Esophagus (tissue), 2 donors: ENCODE results near the gene LIN52. TPM values are rescaled to one million over a fixed set of nuclear protein-coding genes. Genes with fewer than 3 reads are reported as not detected.
"Not testable (repeated sequence)": the region's sequence is repeated elsewhere in the genome, so short reads cannot be mapped to it uniquely, and the experiment has no call there.

Experiments
- H3K27ac ChIP-seq, 2 donors: one replicate each; pipeline ENCODE4 v1.5.1; 2013; ENCODE audit warnings: low read depth in 2 of 2, mild to moderate bottlenecking in 2 of 2, inconsistent platforms in 1 of 2, low read length in 1 of 2, moderate library complexity in 1 of 2
- H3K27me3 ChIP-seq, 2 donors: one replicate each; pipeline ENCODE4 v1.6.1; 2013; ENCODE audit warnings: low read length in 2 of 2, control low read depth in 1 of 2, mild to moderate bottlenecking in 1 of 2; ENCODE audit not compliant: insufficient read depth in 2 of 2, control insufficient read depth in 1 of 2
- H3K36me3 ChIP-seq, 2 donors: one replicate each; pipeline ENCODE4 v1.6.1; 2013; ENCODE audit warnings: low read length in 1 of 2; ENCODE audit not compliant: control insufficient read depth in 2 of 2, insufficient read depth in 2 of 2
- H3K4me1 ChIP-seq, 2 donors: one replicate each; pipeline ENCODE4 v1.6.1; 2013; ENCODE audit warnings: low read length in 1 of 2; ENCODE audit not compliant: control insufficient read depth in 2 of 2, insufficient read depth in 2 of 2
- H3K4me3 ChIP-seq, 2 donors: one replicate each; pipeline ENCODE4 v1.5.1; 2013; ENCODE audit warnings: low read length in 2 of 2, mild to moderate bottlenecking in 2 of 2, low read depth in 1 of 2, moderate library complexity in 1 of 2
- H3K9me3 ChIP-seq, 2 donors: one replicate each; pipeline ENCODE4 v1.6.1; 2013; ENCODE audit warnings: mild to moderate bottlenecking in 2 of 2, low read depth in 1 of 2, low read length in 1 of 2, moderate library complexity in 1 of 2; ENCODE audit not compliant: control insufficient read depth in 2 of 2, insufficient read depth in 1 of 2
- WGBS, 2 donors: extraction: QIAGEN DNeasy Blood & Tissue Kit; methylation state at CpG; one replicate each; pipeline ENCODE4 v1.1.7; 2013; 5-methylcytosine and 5-hydroxymethylcytosine counted together
- polyA plus RNA-seq, 2 donors: library from polyadenylated mRNA; stranded (reverse); fragments of 200-250 nt; gene quantifications; one replicate each; pipeline ENCODE4 v1.2.3, GENCODE V29; 2013
- donor health status: healthy with polysubstance abuse.
- donor health status: Bipolar disorder and iron deficiency.

The LIN52 gene
- polyA plus RNA-seq, 2 donors = 2.8 to 3.0 TPM

GRCh38 chr14:74089251-74090020, 4.7 kb downstream of the LIN52 start:
- Histone ChIP-seq H3K9me3 (no peaks in the 10 kb centered on the region), H3K36me3 (peaks cover 2% of the 10 kb centered on the region in 2 donors), H3K4me1 (no peaks in the 10 kb centered on the region), H3K27ac (no peak overlapping the region), H3K4me3 (no peak overlapping the region), H3K27me3 (no peaks in the 10 kb centered on the region)
- 91 to 93% methylated on average over 8 of the region's 8 CpGs for WGBS, 2 donors

DNA sequence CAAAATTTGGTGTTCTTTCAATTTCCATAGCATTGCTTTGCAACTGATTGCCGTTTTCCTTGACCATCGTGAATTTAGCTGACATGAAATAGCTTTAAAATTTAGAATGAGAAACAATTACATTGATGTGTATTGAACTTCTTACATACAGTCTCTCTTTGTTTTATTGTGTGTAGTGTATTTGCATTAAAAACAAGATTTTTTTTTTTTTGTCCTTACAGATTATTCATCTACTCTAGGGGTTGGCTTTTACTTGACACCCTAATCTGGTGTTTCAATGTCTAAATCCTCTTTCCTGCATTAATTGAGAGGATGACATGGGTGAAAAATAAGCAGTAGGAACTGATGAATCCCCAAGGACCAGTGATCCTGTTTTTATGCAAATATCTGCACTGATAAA, 20.6 kb downstream of the LIN52 start:
- Histone ChIP-seq H3K4me1 (no peaks in the 10 kb centered on the region), H3K4me3 (no peak overlapping the region), H3K27ac (no peak overlapping the region), H3K27me3 (no peaks in the 10 kb centered on the region), H3K9me3 (no peaks in the 10 kb centered on the region), H3K36me3 (peaks cover 0 to 2% of the 10 kb centered on the region in 2 donors)
- WGBS, 2 donors = 92 to 93% methylated on average over 2 of the region's 2 CpGs

GRCh38 chr14:74109369-74109768, 24.6 kb downstream of the LIN52 start:
- no peaks in the 10 kb centered on the region for H3K9me3 ChIP-seq
- no peaks in the 10 kb centered on the region for H3K4me1 ChIP-seq
- 75 to 86% methylated on average over 1 of the region's 1 CpG for WGBS, 2 donors
- no peak overlapping the region for H3K4me3 ChIP-seq
- H3K27ac ChIP-seq = no peak overlapping the region
- no peaks in the 10 kb centered on the region for H3K27me3 ChIP-seq
- H3K36me3 ChIP-seq = peaks cover 0 to 2% of the 10 kb centered on the region in 2 donors

DNA sequence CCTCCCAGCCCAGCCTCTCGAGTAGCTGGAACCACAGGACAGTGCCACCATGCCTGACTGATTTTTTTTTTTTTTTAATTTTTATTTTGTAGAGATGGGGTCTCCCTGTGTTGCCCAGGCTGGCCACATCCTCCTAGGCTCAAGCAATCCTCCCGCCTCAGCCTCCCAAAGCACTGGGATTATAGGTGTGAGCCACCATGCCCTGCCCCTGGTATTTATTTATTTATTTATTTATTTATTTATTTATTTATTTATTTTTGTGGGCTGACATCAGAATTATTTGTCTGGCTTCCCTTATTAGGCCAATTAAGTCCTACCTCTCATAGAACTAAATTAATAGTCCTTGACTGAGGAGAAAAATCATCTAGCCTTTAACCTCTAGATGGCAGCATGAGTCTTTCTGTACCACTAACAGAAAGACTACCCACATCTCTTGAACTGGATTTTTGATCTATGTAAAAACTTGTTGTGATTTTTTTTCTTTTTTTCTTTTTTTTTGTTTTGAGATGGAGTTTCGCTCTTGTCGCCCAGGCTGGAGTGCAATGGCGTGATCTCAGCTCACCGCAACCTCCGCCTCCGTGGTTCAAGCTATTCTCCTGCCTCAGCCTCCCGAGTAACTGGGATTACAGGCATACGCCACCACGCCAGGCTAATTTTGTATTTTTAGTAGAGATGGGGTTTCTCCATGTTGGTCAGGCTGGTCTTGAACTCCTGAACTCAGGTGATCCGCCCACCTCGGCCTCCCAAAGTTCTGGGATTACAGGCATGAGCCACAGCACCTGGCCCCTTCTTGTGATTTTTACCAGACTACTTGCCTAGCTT, 26.9 kb downstream of the LIN52 start:
- 90 to 94% methylated on average over 13 of the region's 13 CpGs for WGBS, 2 donors
- not testable (repeated sequence) for H3K27me3 ChIP-seq, H3K4me1 ChIP-seq, H3K36me3 ChIP-seq, H3K9me3 ChIP-seq, H3K4me3 ChIP-seq, H3K27ac ChIP-seq

- not testable (repeated sequence) for H3K27ac ChIP-seq, H3K27me3 ChIP-seq, H3K4me3 ChIP-seq, H3K4me1 ChIP-seq, H3K36me3 ChIP-seq, H3K9me3 ChIP-seq
- WGBS, 2 donors = 72 to 89% methylated on average over 4 of the region's 5 CpGs
These were observed 40.7 kb downstream of the LIN52 start for GRCh38 chr14:74125487-74125886.

DNA sequence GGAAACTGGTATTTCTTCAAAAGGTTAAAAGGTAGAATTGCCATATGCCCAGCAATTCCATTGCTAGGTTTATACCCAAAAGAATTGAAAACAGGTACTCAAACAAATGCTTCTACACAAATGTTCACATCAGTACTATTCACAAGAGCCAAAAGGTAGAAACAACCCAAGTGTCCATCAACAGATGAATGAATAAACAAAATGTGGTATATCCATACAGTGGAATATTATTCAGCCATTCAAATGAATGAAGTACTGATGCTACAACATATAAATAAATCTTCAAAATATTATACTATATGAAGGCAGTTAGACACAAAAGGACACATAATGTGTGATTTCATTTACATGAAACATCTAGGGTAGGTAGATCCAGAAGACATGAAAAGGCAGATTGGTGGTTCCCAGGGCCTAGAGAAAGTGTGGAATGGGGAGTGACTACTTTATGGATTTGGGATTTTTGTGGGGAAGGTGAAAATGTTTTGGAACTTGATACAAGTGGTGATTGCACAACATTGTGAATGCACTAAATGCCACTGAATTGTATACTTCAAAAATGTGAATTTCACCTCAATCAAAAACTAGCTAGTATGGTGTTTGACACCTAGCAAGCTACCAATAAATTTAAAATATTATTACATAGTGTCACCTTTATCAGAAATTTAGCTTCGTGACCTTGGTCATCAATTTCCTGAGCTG, 41.7 kb downstream of the LIN52 start:
- 95 to 97% methylated on average over 1 of the region's 1 CpG for WGBS, 2 donors
- Histone ChIP-seq H3K27ac (no peak overlapping the region), H3K4me1 (no peaks in the 10 kb centered on the region), H3K4me3 (no peak overlapping the region), H3K9me3 (no peaks in the 10 kb centered on the region), H3K27me3 (no peaks in the 10 kb centered on the region), H3K36me3 (no peaks in the 10 kb centered on the region)

DNA sequence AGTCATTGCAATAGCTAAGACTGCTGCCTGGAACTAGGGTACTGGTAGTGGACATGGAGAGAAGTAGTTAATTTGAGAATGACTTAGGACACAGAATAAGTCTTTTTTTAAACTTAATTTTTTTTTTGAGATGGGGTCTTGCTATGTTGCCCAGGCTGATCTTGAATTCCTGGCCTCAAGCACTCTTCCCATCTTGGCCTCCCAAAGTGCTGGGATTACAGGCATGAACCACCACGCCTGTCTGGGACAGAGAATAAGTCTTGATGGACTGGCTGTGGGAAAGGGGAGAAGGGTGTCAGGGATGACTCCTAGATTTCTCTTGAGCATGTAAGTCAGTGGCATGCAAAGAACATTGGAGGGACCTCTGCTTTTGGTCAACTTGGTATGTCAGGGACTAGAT, 42.9 kb downstream of the LIN52 start:
- Histone ChIP-seq H3K27me3 (no peaks in the 10 kb centered on the region), H3K4me3 (no peak overlapping the region), H3K36me3 (no peaks in the 10 kb centered on the region), H3K4me1 (no peaks in the 10 kb centered on the region), H3K27ac (no peak overlapping the region), H3K9me3 (no peaks in the 10 kb centered on the region)
- 94 to 95% methylated on average over 1 of the region's 1 CpG for WGBS, 2 donors

GRCh38 chr14:74133833-74134481, 49.2 kb downstream of the LIN52 start:
- Histone ChIP-seq H3K4me1 (no peaks in the 10 kb centered on the region), H3K27ac (no peak overlapping the region), H3K27me3 (no peaks in the 10 kb centered on the region), H3K36me3 (no peaks in the 10 kb centered on the region), H3K4me3 (no peak overlapping the region), H3K9me3 (no peaks in the 10 kb centered on the region)
- 65 to 80% methylated on average over 3 of the region's 3 CpGs for whole genome bisulfite sequencing, 2 donors

DNA sequence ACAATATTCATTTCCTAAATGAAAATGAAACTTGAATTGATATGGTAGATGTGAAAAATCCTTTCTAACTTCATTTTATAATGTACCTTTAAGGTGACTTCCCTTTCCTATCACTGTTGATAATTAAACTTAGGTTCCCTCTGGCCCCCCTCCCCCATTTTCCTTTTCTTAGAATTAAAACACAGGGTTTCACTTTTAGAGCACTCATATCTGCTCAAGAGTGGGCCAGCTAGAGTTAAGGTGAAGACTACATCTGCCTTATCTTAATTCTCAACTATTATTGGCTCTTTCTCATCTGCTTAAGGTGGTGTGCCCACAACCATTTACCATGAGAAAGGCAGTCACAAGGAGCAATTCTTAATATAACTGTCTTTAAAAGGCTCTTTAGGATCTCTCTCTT, 49.7 kb downstream of the LIN52 start:
- Histone ChIP-seq H3K4me1 (no peaks in the 10 kb centered on the region), H3K36me3 (no peaks in the 10 kb centered on the region), H3K27ac (no peak overlapping the region), H3K27me3 (no peaks in the 10 kb centered on the region), H3K9me3 (no peaks in the 10 kb centered on the region), H3K4me3 (no peak overlapping the region)
